Esophagus mucosa (tissue), 1 donor: Measurements from ENCODE around the gene ROBO1. TPM values are rescaled to one million over a fixed set of nuclear protein-coding genes. Genes with fewer than 3 reads are reported as not detected.

ENCODE experiments used
- ATAC-seq: fragments of 200-7000 bp; cut with Tn5 transposase; one replicate; pipeline ENCODE4 v1.9.1; 2020
- total RNA-seq: library from RNA; stranded (reverse); gene quantifications from one replicate; pipeline ENCODE4 v1.2.4, GENCODE V29; 2023
- donor health status: DM: yes; HTN: yes; CAD: no.

The ROBO1 gene
- total RNA-seq, 1 donor from 2014 or later = 52.4 TPM

GRCh38 chr3:78969483-78969882 lies 798.3 kb downstream of the ROBO1 start:
- ATAC-seq = no peak

GRCh38 chr3:78967061-78967460 lies 800.7 kb downstream of the ROBO1 start:
- ATAC-seq = no peak

GRCh38 chr3:78963771-78964170 lies 804.0 kb downstream of the ROBO1 start:
- no peak for ATAC-seq

- no peak for ATAC-seq
Observed at GRCh38 chr3:78957456-78957855, 810.3 kb downstream of the ROBO1 start.

- no peak for ATAC-seq
Observed at GRCh38 chr3:78951342-78951945, 816.4 kb downstream of the ROBO1 start.

- peak; percentile 97 for ATAC-seq
Observed at GRCh38 chr3:78941587-78941986, 826.2 kb downstream of the ROBO1 start.

- no peak for ATAC-seq
Observed at GRCh38 chr3:78940626-78941025, 827.2 kb downstream of the ROBO1 start.

GRCh38 chr3:78940128-78940527 lies 827.7 kb downstream of the ROBO1 start:
- no peak for ATAC-seq

GRCh38 chr3:78937475-78937874 lies 830.3 kb downstream of the ROBO1 start:
- no peak for ATAC-seq

- no peak for ATAC-seq
Observed at GRCh38 chr3:78927759-78928158, 840.0 kb downstream of the ROBO1 start.

- ATAC-seq = no peak
Observed at GRCh38 chr3:78926523-78926922, 841.3 kb downstream of the ROBO1 start.

- no peak for ATAC-seq
Observed at GRCh38 chr3:78924711-78925110, 843.1 kb downstream of the ROBO1 start.

GRCh38 chr3:78919021-78919755 lies 848.6 kb downstream of the ROBO1 start:
- peak; percentile 99 for ATAC-seq

GRCh38 chr3:78918361-78919020 lies 849.3 kb downstream of the ROBO1 start:
- no peak for ATAC-seq

GRCh38 chr3:78917536-78917935 lies 850.3 kb downstream of the ROBO1 start:
- peak; percentile 28 for ATAC-seq

GRCh38 chr3:78913711-78914110 lies 854.1 kb downstream of the ROBO1 start:
- ATAC-seq = no peak

- no peak for ATAC-seq
Observed at GRCh38 chr3:78912687-78913086, 855.1 kb downstream of the ROBO1 start.

GRCh38 chr3:78912259-78912658 lies 855.5 kb downstream of the ROBO1 start:
- ATAC-seq = no peak

- no peak for ATAC-seq
Observed at GRCh38 chr3:78911394-78911793, 856.4 kb downstream of the ROBO1 start.

GRCh38 chr3:78908236-78908635 lies 859.6 kb downstream of the ROBO1 start:
- ATAC-seq = no peak

- ATAC-seq = no peak
Observed at GRCh38 chr3:78907367-78907766, 860.4 kb downstream of the ROBO1 start.

- no peak for ATAC-seq
Observed at GRCh38 chr3:78906930-78907329, 860.9 kb downstream of the ROBO1 start.

GRCh38 chr3:78906245-78906644 lies 861.6 kb downstream of the ROBO1 start:
- no peak for ATAC-seq

- no peak for ATAC-seq
Observed at GRCh38 chr3:78905700-78906099, 862.1 kb downstream of the ROBO1 start.
